ENCODE results near the gene CPNE5.

DNA sequence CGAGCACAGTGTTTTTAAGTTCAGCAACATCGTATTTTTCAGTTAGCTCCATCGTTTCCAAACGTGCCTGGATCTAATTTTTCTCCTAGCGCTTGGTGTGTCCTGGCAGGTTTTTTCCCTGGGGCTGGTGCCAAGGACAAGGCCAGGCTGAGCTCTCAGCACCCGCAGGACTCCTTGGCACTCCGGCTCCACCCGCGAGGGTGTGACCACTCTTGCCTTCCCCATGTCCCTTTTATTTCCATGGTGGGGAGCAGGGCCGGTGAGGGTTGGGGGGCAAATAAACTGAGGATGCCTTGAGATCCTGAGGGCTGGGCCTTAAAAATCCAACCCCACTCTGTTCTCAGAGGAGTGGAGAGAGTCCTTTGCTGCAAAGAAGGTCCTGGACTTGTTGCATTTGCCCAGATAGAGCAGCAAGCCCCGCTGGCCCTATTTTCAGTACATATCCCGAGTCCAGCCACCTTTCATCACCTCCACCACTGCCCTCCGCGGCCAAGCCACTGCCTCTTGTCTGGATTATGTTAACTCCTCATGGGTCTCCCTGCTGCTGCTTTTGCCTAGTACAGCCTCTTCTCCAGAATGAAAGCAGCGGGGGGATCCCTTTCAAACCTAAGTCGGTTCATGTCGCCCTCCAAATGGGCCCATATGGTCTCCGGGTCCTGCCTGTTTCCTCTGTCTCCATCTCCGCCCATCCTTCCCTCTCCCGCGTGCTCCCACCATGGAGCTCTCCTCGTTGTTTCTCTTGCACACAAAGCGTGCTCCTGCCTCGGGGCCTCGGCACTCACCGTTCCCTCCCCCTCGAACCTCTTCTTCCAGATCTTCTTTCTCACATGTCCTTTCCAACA is 146.2 kb downstream of the CPNE5 start:
- TF ChIP-seq, protein P1, sequence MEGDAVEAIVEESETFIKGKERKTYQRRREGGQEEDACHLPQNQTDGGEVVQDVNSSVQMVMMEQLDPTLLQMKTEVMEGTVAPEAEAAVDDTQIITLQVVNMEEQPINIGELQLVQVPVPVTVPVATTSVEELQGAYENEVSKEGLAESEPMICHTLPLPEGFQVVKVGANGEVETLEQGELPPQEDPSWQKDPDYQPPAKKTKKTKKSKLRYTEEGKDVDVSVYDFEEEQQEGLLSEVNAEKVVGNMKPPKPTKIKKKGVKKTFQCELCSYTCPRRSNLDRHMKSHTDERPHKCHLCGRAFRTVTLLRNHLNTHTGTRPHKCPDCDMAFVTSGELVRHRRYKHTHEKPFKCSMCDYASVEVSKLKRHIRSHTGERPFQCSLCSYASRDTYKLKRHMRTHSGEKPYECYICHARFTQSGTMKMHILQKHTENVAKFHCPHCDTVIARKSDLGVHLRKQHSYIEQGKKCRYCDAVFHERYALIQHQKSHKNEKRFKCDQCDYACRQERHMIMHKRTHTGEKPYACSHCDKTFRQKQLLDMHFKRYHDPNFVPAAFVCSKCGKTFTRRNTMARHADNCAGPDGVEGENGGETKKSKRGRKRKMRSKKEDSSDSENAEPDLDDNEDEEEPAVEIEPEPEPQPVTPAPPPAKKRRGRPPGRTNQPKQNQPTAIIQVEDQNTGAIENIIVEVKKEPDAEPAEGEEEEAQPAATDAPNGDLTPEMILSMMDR (IDR thresholded peaks at IDR 0.05) = no peak
- TF ChIP-seq POLR2AphosphoS5 (IDR thresholded peaks at IDR 0.05) (no peak), EP300 (IDR thresholded peaks at IDR 0.05) (no peak)

Measured in stomach (tissue), 4 donors.